Measurements from ENCODE around the gene ASCC2.

The ASCC2 gene

DNA sequence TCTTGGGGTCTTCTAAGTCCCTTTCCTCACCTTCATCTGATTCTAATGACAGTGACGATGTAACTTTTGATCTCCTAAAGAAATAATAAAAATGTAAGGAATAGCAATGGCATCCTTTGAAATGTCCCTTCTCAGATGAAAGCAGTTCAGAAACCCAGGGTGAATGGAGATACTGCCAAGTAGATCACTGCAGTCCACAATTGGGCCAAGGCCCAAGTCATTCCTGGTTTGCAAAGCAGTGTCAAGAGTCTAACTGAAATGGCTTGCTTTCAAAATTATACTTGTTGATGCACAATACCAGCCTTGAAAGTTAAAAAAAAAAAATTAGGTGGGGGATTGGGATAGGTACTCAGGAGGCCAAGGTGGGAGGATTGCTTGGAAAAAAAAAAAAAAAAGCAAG is 20.4 kb downstream of the ASCC2 start:
- DNase-seq (ENCODE audit: low spot score): no peak

DNA sequence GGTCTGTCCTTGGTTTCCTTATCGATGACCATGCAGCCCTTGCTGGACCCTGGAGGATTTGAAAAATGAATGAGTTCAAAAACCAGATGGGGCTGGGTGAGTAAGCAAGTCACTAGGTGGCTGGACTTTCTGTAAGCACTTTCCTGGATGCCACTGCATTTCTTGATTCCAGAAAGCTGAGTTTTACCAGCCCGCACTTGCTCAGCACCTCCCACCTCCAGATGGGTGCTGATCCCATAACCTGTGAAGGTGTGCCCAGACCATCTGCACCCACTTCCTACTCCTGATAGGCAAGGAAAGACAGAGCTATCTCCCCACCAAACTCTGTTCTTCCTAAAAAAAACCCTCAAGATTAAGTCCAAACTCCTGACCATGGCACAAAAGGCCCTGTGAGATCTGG is 21.1 kb downstream of the ASCC2 start:
- DNase-seq (ENCODE audit: low spot score): no peak

DNA sequence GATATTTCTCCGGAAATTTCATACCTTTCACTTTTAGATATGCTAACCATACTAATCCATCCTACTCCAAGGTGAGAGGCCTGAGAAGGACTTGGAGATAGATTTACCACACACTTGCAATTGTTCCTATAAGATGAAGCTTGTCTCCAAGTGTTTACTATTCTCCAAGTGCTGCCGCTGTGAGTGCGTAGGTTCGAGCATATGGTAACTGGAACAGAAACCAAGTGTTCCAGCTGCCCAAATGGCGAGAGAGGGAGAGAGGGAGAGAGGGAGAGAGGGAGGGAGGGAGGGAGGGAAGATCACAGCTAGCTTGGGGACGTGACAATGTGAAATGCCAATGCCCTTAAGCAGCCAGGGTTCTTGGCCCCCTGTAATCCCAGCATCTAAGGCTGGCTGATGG is 21.5 kb downstream of the ASCC2 start:
- DNase-seq (ENCODE audit: low spot score): no peak

DNA sequence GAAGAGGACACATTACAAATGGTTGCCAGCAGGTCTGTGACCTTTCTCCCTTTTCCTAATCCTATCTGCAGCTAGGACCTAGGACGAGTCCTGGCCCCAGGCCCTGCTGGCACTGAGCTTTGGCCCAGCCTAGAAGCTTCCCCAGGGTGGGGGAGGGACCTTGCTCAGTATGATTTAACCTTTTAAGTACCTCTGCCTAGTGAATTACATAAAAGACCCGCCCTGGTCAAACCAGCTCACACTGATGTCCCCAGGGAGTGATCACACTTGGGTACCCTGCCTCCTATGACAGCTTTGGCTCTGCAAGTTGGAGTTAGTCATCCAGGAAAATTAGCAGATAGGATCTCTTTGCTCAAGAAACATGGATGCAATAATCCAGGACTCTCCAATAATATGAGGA is 21.9 kb downstream of the ASCC2 start:
- no peak for DNase-seq (ENCODE audit: low spot score)

DNA sequence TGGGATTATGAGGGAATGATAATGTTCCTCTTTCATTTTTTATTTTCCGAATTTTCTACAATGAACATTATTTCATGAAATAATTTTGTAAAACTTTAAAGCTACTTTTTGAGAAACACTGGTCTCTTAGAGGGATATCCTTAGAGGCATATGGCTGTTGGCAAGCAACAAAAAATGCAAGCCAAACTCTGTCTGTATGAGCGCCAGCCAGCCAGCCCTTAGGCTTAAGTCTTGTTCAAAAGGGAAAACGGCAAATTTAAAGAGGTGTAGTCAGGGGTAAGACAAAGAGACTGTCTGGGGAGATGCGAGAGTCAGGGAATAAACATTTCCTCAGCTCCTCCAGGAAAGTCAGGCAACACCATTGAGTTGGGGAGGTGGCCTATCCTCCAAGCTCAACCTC is 22.5 kb downstream of the ASCC2 start:
- no peak for DNase-seq (ENCODE audit: low spot score)

DNA sequence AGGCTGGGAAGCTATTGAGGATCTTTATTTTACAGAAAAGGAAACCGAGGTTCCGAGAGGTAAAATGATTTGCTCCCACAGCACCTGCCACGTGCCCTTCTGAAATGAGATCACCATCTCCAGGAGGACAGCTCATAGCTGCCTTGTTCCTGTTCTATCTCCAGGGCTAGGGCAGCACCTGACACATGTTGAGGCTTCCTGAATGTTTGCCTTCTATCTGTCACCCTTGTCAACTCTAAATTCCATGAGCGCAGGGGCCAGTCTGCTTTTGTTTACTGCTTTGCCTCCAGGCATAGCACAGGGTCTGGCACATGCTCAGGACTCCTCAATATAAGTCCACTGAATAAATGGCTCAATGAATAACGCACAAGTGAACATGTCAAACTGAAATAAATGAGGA is 24.1 kb downstream of the ASCC2 start:
- DNase-seq (ENCODE audit: low spot score): no peak

DNA sequence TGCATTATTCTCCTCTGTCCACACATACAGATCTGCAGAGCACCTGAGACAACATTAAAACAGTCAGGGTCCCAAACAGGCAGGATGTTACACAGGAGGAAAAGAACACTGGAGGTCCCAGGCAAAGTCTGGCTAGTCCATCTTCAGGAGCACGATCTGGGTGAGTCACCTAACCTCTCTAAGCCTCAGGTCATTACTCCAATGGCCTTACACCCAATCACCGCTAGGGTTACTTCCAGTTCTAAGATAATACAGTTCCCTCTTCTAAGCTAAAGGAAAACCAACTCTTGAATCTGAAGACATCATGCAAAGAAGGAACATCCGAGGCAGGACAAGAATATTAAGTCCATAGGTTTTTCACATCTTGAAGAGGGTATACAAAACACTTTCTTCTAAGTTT is 24.5 kb downstream of the ASCC2 start:
- no peak for DNase-seq (ENCODE audit: low spot score)

DNA sequence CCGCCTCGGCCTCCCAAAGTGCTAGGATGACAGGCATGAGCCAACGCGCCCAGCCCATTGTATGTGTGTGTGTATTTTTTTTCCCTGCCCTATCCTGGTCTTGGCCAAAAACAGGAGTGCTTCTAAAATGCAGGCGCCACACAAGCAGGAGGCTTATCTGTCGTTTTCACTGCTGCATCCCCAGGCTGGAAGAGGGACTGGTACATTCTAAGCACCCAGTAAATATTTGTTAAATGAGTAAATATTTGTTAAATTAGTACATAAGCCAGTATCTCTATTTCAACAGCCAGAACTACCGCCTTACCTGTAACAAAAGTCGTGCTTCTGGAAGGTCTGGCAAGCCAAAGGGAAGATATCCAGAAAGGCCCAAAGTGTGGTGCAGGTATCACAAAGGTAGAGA is 24.9 kb downstream of the ASCC2 start:
- DNase-seq (ENCODE audit: low spot score): no peak

DNA sequence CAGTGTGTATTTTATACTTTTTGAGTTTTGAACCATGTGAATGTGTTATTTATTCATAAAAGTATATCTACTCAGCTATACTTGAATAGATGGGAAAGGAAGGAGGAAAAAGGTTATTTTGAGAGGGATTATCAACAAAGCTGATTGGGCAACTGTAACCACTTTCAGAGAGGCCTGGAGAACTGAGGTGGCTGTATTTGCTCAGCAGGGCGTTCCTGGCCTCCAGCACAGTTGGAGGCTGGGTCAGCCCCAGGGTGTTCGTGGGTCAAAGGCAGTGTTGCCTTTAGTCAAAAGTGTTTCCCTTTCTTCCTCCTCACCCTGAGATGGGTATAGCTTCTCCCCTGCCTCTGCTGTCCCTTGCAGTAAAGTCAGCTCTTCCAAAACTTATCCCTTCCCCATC is 26.7 kb downstream of the ASCC2 start:
- DNase-seq (ENCODE audit: low spot score): no peak

DNA sequence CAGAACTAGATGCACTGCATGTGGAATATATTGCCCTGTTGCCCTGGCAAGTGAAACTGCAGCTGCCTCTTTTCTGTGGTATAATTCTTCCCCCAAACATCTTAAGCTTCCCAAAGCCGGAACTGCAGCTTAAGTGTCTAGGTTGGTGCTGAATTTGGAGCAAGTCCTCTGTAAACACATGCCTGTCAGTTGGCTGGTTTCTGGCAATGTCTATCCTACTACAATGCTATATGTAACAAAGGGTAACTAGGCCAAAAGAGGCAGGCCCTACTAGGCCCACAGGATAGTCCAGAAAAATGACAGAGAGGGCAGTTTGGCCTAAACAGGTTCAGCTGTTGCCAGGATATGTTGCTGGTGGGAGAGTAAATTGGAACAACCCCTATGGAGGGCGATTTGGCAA is 27.9 kb downstream of the ASCC2 start:
- DNase-seq (ENCODE audit: low spot score): no peak

DNA sequence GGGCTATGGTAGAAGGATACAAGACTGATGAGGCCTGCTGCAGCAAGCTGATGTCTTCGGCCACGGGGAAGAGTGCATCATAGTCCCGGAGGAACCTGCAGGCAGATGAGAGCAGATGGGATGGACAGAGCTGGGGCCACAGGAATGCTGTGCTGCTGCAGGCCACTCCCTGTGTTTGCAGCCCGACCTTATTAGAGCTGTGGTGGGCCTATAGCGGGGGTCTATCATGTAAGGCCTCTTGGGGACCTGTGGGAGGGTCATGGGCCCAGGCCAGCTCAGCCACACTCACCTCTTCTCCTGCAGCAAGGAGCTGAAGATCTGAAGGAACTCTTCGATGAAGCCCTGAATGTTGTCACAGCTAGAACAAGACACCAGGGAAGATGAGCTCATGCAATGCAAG is 31.9 kb downstream of the ASCC2 start:
- no peak for DNase-seq (ENCODE audit: low spot score)

DNA sequence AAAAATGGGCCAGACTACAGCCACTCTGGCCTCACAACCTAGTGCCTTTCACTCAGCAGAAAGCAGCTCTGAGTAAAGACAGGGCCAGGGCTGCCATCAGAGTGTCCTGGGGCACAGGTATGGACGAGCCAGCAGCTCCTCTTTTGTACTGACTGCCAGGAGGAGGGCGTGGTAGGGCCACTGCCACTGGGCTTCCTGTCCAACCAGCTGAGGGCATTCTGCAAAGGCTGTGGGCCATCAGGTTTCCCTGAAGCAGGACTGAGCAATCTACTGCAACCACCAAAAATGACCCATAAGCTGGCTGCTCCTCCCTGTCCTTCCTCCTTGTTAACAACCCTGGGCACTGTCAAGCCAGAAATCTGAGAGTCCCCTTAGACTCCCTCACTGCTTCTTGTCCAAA is 33.1 kb downstream of the ASCC2 start:
- no peak for DNase-seq (ENCODE audit: low spot score)

DNA sequence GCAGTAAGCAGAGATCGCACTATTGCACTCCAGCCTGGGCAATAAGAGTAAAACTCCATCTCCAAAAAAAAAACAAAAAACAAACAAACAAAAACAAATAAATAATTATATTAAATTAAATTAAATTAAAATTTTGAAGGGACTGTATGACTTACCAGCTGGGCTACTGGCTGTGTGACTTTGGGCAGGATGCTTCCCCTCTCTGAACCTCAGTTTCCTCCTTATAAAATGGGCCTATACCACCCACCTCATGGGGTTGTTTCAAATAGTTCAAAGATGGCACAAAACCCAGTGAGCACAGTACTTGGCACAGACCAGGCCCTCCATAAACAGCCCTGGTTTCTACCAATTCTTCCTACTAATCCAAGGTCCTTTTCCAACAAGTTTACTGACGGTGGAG is 34.9 kb downstream of the ASCC2 start:
- DNase-seq (ENCODE audit: low spot score): no peak

DNA sequence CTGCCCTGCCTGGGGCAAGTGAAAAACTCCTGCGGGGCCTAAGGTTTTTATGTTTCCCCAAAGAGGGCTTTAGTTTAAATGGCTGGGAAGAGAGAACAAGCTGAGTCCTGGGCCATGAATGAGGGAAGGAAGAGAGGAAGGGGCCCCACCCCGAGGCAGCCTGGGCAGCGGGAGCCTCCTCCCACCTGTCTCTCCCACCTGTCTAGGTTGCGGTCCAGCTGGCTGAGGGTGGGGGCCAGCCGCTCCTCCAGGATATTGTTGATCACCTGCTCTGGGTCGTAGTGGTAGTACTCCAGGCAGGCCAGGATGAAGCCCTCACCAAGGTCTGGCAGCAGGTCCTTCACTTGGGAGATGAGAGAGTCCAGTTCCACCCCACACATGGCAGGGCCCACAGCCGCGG is 36.3 kb downstream of the ASCC2 start:
- no peak for DNase-seq (ENCODE audit: low spot score)

DNA sequence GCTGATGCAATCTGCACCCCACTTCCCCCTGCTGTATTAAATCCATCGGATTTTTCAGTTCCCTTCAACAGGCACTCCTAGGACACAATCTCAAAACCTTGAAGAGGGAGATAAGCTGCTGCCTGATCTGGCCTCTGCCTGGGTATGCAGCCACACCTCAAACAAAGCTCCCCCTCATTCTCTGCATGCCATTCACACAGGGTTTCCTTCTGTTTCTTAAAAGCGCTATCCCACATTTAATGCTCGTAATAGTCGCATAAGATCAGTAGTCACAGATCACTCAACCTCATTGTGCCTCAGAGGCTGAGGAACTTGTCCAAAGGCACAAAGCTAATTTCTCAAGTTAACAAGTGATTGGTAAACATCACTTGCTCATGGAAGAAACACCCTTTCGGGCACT is 36.9 kb downstream of the ASCC2 start:
- no peak for DNase-seq (ENCODE audit: low spot score)

DNA sequence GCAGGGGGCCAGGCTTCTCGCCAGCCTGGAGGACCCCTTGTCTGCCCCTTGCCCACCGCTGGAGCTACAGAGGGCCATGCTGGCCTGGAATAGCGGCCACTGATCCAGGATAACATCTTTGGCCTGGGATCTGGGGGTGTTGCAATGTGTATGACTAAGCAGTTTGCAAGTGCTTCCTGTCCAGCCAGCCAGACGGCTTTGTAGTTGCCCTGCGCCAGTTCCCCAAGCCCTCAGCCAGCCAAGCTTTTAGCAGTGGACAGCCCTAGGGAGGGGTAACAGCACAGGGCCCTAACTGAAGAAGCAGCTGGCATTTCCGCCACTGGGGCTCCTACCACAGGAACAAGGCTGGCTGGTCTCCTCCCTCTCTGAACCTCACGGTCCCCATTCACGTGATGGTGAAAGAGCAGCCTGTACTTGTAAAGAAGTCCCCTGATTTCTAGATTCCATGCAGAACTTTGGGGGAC is 38.8 kb downstream of the ASCC2 start:
- no peak for DNase-seq (ENCODE audit: low spot score)

DNA sequence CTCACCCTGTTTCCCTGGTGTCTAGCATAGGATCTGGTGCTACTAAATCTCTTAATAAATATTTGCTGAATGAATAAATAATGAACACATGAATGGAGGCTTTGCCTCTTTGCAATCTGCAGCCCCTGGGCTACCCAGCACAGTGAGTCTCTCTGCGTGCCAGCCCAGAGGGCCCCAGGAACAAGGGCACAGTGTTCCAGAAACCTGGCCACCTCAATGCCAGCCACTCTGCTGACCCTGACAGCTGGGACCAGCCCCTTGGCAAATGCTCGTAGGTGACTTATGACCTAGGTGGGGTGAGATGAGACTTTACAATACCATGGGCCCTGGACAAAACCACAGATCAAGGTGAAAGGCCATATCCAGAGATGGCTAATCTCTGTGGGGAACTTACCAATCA is 39.3 kb downstream of the ASCC2 start:
- DNase-seq (ENCODE audit: low spot score): no peak

DNA sequence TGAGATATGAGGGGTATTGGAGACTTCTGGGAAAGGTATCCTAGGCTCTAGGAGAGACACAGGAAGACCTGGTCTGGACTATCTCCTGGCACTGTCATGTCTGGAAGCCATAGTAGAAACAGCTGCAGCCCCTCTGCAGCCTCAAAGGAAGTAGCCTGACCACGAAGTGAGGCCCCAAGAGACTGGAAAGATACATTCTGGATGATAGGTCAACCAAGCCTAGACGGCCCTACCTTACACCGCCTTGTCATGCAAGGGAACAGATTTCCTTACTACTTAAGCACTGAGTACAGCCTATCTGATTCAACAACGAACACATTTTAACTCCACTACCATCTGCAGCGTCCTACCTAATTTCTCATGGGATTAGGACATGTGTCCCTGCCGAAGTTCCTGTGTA is 39.8 kb downstream of the ASCC2 start:
- no peak for DNase-seq (ENCODE audit: low spot score)

DNA sequence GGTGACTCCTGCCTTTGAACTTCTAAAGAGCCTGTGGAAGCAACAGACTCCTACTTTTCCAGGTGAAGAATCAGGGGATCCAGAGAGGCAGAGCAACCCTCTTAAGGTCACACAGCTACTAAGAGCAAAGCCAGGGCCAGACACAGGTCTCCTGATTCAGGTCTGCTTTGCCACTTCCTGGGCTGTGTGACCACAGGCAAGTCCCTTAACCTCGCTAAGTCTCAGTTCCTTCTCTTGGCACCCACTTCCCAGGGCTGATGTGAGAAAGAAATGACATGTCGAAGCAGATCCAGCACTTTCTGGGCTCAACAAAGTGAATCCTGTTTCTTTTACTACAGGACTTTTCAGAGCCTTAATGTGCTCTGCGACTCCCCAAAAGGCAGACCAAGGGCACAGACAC is 40.7 kb downstream of the ASCC2 start:
- DNase-seq (ENCODE audit: low spot score): no peak

DNA sequence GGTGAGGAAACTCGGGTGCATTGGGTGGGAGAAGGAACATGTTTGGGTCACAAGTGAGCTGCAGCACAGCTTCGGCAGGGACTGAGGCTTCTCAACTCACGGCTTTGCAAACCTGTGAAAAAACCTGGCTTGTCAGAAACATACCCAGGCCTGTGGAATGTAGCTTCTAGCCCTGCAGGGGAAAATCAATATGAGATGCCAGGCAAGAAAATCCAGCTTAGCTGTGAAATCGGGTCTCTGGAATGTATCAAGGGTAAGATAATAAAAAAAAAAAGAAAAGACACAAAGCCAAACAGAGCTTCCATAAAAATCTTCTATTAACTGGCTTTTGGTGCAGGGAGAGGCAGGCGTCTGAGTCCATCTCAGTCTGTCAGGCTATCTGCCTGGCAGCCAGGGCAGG is 42.4 kb downstream of the ASCC2 start:
- DNase-seq (ENCODE audit: low spot score): no peak

DNA sequence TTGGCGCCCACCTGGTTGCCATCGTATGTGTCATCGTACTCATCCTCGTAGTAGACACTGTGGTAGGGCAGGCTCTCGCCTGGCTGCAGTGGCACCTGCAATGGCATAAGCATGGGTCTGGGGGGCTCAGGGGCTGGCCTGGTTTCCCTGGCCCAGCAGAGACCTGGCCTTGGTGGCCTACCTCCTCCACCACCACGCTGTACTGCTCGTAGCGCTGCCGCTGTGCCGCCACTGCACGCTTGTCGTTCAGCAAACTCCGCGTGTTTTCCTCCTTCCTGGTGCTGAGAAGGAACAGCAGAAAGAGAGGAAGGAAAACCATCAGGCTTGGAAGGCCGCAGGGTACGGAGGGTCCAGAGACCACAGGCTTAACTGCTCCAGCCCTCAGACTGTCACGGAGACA is 44.7 kb downstream of the ASCC2 start:
- no peak for DNase-seq (ENCODE audit: low spot score)

DNA sequence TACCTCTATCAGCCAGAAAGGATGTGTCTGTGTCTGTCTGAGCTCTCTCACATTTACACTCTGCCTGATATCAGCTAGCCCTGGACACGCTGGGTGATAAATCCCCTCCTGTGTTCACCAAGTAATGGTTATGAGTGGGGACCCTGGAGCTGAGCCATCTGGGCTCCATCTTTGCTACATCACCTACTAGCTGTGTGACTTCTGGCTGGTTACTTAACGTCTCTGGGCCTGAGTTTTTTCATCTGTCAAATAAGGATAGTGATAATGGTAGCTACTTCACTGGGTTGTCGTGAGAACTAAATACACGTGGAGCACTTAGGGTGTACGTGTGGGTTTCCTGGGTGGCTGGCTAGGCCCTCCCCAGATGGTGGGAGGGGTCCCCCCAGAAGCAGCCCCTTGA is 48.0 kb downstream of the ASCC2 start:
- DNase-seq (ENCODE audit: low spot score): no peak

DNA sequence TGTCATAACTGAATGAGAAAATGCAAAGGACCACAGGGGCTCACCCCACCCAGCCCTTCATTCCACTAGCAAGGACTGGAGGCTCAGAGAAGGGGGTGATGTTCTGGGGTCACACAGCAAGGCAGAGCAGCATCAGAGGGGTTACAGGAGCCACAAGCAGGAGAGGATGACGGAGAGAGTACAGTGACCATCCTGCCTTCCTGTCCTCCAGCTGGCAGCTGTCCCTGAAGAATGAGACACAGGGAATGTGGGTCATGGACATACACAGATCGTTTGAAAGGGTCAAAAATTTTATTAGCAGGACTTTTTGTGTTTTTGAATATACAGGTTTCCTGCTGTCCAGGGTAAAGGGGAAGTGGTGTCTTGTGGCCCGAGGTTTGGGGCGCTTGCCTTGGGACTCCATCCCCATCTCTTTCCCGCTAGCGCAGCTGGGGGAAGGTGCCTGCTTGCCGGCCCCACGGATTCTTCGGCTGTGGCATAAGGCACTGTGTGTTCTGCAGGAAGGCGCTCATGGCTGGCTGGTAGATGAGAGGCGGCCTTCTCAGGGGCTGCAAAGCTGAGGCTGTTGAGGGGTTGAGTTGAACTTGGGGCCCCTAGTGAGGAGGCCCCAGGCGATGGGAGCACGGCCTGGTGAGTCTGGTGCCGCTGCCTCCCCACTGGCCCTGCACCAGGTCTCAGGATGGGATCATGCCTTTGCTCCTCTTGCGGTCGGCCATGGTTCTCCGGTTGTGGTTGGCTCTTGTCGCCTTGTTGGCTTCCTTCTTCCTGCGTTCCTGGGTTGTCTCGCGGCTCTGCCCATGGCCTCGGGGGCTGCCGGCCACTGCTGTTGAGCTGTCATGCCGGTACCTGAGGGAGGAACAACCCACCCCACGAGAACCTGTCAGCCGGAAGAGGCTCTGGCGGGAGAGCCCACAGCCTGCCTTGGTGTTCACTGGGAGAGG is 49.5 kb downstream of the ASCC2 start:
- no peak for DNase-seq (ENCODE audit: low spot score)

DNA sequence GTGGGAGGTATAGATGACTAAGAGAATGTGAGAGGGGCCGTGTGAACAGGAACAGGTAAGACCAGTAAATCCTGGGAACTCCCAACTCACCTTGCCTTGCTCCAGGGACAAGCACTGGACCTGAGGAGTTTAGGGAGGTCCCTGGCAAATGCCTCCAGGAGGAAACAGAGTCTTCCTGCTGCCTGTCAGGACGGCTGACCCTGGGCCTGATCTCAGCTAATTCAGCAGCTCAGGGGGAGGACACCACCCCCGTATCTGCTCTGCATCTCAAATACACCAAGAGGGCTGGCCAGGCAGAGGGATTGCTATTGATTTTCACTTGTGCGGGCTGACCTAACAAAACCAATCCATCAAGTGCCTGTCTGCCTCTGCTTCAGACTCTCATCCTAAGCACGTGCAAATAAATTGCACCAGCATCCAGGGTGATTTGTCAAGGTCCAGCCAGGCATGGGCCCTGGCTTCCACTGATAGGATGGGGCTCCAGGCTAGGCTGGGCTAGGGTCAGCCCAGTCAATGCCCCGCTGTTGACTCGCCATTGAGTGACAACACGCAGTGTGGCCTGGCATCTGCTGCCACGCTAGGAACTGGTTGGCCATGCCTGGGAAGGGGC is 50.6 kb downstream of the ASCC2 start:
- no peak for DNase-seq (ENCODE audit: low spot score)
